GM12875 (cell line): ENCODE results near the gene TBC1D14.
A peak's percentile ranks its signal among the peaks of the same experiment; 100 is the strongest.

Source experiments
- H3K4me3 ChIP-seq: one replicate; pipeline ENCODE4 v1.5.1; 2011; ENCODE audit warnings: low read depth, low read length, control low read depth
- TF ChIP-seq, protein P1 (sequence below): IDR thresholded peaks from 2 replicates; pipeline ENCODE4 v1.5.1; 2011; ENCODE audit warnings: low read depth, mild to moderate bottlenecking, control low read depth, inconsistent platforms, low read length, moderate library complexity, borderline replicate concordance; ENCODE audit not compliant: insufficient read depth

Gene TBC1D14

DNA sequence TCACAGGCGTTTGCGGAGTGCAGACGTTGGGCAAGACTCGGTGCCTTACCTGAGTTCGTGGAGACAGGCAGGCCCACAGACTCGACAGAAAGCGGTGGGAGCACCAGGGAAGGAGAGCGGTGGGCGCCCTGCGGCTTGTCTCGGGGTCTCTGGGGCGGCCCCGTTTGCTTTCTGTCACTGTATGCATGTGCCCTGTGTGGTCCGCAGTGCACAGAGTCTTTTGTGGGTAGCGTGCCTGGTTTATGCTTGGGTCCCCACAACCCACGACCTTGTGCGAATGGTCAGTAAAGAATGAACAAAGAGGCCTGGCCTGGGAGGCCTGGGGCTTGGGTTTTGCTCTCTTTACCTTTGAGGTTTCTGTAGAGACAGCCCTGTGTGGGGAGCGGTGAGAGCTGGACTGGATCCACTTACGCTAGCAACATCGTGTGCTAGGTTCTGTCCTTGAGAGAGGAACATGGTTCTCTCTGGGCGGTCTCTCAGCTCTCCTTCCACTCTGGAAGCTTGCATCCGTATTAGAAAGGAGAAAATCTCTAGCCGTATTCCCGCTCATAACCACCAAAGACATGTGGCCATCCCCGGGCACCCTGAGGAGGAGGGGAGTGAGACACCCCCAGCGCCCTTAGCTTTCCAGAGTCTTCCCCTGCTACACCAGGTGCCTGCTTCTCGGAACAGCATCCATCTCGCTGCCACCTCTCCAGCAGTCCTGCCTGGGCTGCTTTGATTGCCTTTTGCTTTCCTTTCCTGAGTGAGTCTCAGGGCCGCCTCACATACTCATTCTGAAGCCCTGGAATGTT, 134.7 kb downstream of the TBC1D14 start:
- peak overlapping the region; percentile 99 for H3K4me3 ChIP-seq
- TF ChIP-seq, protein P1, sequence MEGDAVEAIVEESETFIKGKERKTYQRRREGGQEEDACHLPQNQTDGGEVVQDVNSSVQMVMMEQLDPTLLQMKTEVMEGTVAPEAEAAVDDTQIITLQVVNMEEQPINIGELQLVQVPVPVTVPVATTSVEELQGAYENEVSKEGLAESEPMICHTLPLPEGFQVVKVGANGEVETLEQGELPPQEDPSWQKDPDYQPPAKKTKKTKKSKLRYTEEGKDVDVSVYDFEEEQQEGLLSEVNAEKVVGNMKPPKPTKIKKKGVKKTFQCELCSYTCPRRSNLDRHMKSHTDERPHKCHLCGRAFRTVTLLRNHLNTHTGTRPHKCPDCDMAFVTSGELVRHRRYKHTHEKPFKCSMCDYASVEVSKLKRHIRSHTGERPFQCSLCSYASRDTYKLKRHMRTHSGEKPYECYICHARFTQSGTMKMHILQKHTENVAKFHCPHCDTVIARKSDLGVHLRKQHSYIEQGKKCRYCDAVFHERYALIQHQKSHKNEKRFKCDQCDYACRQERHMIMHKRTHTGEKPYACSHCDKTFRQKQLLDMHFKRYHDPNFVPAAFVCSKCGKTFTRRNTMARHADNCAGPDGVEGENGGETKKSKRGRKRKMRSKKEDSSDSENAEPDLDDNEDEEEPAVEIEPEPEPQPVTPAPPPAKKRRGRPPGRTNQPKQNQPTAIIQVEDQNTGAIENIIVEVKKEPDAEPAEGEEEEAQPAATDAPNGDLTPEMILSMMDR: no peak

DNA sequence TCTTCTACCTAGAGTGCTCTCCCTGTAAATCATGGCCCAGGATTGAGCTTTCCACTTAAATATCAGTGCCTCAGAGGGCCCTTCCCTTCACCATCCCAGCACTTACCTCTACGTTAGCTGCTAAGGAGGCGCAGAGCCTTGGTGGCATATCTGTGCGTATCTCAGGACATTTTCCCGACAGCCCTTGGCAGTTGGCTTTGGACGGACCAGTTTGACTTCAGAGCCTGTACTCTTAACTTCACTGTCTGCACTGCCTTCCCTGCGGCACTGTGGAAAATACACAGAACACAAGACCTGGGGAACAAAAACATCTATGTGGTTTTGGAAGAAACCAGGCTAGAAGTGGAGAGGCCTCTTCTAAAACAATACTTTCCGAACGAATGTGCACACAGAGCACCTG, 135.9 kb downstream of the TBC1D14 start:
- peak overlapping the region; percentile 99 for H3K4me3 ChIP-seq
- TF ChIP-seq, protein P1: no peak

GRCh38 chr4:7045961-7046921, 136.6 kb downstream of the TBC1D14 start:
- TF ChIP-seq, protein P1: no peak
- peak overlapping the region; percentile 33 for H3K4me3 ChIP-seq

DNA sequence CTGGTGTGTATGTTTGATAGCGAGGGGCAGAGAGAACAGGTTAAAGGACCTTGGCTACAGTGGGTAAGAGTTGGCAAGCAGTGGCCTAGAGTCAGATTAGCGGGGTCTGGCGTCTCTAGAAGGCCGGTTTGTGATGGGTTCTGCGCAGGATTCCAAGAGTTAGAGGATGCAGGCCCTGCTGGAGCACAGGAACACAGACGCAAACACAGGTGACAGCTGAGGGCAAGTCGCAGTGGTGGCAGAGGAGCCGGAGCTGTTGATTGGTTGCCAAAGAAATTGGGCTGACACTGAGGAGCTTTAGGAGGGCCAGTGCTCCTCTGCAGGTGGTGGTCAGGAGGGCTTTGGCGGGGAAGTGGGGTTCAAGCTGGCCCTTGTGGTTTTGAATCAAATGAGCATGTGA, 137.3 kb downstream of the TBC1D14 start:
- no peak overlapping the region for H3K4me3 ChIP-seq
- TF ChIP-seq, protein P1: no peak

- no peak overlapping the region for H3K4me3 ChIP-seq
- TF ChIP-seq, protein P1: no peak
Observed at GRCh38 chr4:7048642-7049041, 139.0 kb downstream of the TBC1D14 start.

GRCh38 chr4:7049295-7049694, 139.7 kb downstream of the TBC1D14 start:
- no peak overlapping the region for H3K4me3 ChIP-seq
- TF ChIP-seq, protein P1: no peak
